HG03565 (cell line): ENCODE data around the gene PPFIA1.
A peak's percentile ranks its signal among the peaks of the same experiment; 100 is the strongest.
"Not testable (repeated sequence)": the region's sequence is repeated elsewhere in the genome, so short reads cannot be mapped to it uniquely, and the experiment has no call there.

Source experiments
- ATAC-seq: cut with Tn5 transposase; IDR thresholded peaks from one replicate; pipeline ENCODE4 v1.9.1; 2021; ENCODE audit warnings: mild to moderate bottlenecking, moderate library complexity; ENCODE audit not compliant: unreplicated experiment

Gene PPFIA1

GRCh38 chr11:70250876-70251658 lies 19.4 kb upstream of the PPFIA1 start:
- ATAC-seq: no peak

DNA sequence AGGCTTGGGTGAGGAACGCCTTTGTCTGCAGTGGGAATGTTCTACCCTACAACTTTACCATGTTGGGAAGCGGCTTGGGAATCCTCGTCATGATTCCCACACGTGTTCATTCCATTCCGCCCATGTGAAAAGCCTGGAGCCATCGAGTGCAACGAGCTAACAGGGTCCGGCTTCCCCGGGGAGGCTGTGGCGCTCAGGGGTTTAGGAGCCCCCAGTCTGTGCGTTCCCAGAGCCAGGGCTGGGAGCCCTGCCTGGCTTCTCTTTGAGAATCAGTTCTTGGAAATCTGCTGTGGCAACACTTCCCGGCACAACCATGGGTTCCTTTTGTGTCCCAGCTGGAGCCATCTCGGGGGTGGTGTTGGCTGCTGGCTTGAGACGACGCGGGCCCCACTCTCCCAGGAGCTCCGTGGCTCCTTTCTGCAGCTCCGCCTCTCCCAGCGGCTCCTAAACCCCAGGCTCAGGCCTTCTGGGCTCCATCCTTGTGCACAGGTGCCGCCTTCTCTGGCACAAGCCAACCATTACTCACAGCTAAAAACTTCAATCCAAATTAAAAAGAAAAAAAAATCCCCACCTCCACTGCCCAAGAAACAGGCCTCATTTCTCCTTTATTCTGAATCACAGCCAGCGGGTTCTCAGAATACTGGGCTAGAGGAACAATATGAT lies 18.7 kb upstream of the PPFIA1 start:
- ATAC-seq: no peak

DNA sequence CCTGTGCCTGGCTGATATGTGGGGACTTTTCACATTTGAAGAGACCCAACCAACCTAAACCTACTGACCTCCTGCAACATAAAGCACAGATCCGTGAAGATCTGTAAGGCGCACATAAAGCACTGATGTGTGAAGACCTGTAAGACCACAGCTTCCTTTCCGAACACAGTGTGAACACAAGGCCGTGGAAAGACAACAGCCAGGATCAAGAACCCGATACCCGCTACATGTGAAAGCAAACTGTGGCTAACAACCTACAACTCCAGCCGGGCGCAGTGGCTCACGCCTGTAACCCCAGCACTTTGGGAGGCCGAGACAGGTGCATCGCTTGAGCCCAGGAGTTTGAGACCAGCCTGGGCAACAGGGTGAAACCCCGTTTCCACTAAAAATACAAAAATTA lies 17.6 kb upstream of the PPFIA1 start:
- no peak for ATAC-seq

DNA sequence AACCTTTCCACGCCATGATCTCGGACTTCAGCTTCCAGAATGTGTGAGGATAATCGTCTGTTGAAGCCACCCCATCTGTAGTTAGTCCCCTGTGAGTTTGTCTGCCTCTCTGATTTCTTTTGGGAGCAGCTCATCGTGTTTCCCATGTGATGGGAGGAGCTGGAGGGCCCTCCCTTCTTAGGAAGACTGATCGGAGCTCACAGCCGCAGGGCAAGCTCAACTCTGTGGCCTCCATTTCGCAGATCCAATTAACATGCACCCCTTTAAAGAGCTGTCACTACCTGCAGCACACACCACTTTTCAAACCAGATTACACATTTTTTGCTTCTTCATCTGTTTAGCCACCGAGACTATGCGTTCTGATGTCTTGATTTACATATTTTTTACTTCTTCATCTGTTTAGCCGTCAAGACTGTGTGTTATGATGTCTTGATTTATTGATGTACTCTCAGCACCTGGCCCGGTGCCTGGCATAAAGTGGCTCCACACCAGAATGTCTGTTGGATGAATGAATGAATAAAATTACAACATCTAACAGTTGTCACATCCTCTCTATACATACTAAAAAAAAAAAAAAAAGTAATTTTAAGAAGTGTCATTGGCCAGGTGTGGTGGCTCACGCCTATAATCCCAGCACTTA lies 14.9 kb upstream of the PPFIA1 start:
- no peak for ATAC-seq

DNA sequence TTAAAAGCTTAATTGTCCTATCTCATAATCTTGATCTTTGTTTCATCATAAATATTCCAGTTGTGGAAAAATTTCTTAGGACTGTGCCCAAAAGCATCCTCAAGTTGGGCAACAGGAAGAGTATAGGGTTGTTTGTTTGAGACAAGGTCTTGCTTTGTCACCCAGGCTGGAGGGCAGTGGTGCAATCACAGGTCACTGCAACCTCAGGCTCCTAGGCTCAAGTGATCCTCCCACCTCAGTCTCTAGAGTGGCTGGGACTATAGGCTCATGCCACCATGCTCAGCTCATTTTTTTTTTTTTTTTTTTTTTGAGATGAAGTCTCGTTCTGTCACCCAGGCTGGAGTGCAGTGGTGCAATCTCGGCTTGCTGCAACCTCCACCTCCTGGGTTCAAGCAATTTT lies 11.4 kb upstream of the PPFIA1 start:
- ATAC-seq: not testable (repeated sequence)

- no peak for ATAC-seq
These were observed 7.5 kb upstream of the PPFIA1 start for GRCh38 chr11:70262951-70263350.

- no peak for ATAC-seq
These were observed 7.1 kb upstream of the PPFIA1 start for GRCh38 chr11:70263363-70263762.

GRCh38 chr11:70265341-70265740 lies 5.1 kb upstream of the PPFIA1 start:
- ATAC-seq: no peak

DNA sequence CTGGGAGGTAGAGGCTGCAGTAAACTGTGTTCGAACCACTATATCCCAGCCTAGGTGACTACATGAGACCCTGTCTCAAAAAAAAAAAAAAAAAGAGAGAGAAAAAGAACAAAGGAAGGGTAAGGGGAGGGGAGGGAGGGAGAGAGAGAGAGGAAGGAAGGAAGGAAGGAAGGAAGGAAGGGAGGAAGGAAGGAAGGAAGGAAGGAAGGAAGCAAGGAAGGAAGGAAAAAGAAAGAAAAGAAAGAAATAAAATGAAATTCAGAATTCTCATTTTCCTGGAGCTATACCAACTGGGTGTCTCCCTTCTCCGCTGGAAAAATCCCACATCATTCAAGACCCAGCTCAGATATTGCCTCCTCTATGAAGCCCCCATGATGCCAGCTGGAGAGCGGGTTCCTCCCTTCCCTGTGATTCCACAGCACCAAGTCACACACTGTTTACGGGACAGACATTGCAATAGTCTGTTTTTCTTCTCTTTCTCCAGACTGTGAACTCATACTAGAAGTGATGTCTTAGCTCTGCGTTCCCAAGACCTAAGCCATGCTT lies 3.0 kb upstream of the PPFIA1 start:
- no peak for ATAC-seq

DNA sequence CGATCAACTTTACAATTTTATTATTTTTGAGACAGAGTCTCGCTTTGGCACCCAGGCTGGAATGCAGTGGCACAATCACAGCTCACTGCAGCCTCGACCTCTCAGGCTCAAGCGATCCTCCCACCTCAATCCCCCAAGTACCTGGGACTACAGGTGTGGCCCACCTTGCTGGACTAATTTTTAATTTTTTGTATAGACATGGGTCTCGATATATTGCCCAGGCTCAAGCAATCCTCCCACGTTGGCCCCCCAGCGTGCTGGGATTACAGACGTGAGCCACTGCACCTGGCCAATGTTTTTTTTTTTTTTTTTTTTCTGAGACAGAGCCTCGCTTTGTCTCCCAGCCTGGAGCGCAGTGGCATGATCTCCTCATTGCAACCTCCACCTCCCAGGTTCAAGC lies 2.0 kb upstream of the PPFIA1 start:
- no peak for ATAC-seq

DNA sequence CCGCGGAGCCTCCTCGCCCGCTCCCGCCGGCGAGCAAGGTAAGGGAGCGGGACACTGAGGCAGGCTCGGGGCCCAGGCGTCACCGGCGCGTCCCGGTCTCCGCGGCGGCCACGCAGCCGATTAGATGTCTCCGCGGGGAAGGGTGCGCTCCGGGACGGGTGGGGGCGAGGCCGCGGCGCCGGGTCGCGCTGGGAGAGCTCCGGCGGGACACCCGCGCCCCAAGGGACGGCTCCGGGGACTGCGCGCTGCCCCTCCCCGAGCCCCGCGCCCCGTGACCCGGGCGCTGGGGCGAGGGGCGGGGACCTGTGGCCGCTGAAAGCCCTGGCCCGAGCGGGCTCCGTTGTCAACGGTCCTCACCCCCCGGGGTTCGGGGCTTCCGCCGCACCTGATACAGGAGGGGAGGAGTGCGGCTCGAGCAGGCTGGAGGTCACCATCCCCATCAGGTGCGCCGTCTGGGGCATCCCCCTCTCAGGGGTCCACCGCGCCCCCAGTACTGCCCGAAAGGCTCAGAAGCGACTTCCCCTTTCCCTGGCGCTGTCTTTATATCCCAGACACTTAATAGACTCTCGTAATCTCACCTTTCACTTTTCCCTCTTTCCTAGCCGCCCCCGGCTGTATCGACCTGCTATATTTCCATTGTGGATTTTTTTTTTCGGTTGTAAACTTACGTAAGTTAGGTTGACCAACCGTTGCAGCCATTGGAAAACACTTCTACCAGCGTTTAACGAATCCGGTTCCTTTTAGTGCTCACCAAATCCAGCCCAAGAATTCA lies 573 bp downstream of the PPFIA1 start:
- ATAC-seq: peak; percentile 16

GRCh38 chr11:70271649-70271953 lies 1.1 kb downstream of the PPFIA1 start:
- no peak for ATAC-seq

GRCh38 chr11:70272009-70272408 lies 1.5 kb downstream of the PPFIA1 start:
- no peak for ATAC-seq

GRCh38 chr11:70278994-70279393 lies 8.5 kb downstream of the PPFIA1 start:
- ATAC-seq: no peak

GRCh38 chr11:70281156-70281609 lies 10.7 kb downstream of the PPFIA1 start:
- no peak for ATAC-seq

DNA sequence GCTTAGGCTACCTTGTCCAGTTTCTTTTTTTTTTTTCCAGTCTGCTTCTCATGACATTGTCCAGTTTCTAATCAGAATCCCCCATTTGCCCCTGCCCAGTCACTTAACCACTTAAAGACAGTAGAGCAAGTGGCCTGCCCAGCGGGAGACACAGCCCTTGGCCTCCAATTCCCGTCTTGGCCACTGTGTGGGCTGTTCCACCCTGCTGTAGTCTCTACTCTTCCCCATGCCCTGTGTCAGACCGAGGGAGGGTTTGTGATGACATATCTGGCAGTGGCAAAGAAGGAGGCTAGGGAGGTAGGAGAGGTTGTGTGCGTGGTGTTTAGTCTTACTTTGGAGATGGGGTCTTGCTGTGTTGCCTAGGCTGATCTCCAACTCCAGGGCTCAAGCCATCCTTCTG lies 11.5 kb downstream of the PPFIA1 start:
- ATAC-seq: no peak

DNA sequence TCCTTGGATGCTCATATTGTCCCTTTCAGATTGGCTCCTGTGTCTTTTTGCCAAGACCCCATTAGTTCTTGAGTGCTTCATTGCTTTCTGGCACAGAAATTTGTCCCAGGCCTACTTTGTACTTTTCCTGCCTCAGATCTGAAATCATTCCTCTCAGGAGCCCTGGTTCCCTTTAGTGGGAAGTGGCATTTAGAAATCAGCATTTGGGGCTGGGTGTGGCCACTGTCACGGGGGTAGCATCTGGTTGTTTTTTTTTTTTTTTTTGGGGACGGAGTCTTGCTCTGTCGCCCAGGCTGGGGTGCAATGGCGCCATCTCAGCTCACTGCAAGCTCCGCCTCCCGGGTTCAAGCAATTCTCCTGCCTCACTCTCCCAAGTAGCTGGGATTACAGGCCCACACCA lies 18.2 kb downstream of the PPFIA1 start:
- no peak for ATAC-seq

- ATAC-seq: no peak
These were observed 19.1 kb downstream of the PPFIA1 start for GRCh38 chr11:70289582-70289981.

- no peak for ATAC-seq
These were observed 20.0 kb downstream of the PPFIA1 start for GRCh38 chr11:70290361-70291065.

- no peak for ATAC-seq
These were observed 21.7 kb downstream of the PPFIA1 start for GRCh38 chr11:70292166-70292565.

- no peak for ATAC-seq
These were observed 22.4 kb downstream of the PPFIA1 start for GRCh38 chr11:70292863-70293262.
